Keratinocyte (primary cell): Measurements from ENCODE around the gene ZSWIM6.

Experiments used
- EZH2 ChIP-seq: IDR thresholded peaks from one replicate; pipeline ENCODE4 v1.6.1; 2012; ENCODE audit warnings: inconsistent platforms, mild to moderate bottlenecking, low read length, moderate library complexity
- TF ChIP-seq, protein P1 (sequence below), 3 experiments: IDR thresholded peaks in 1 of 3; conservative IDR thresholded peaks in 1 of 3; optimal IDR thresholded peaks in 1 of 3; 2 replicates in 2 of 3; 3 replicates in 1 of 3; pipeline versions ENCODE3 to v1.5.1; 2011; ENCODE audit warnings: low read length in 3 of 3, mild to moderate bottlenecking in 3 of 3, moderate library complexity in 2 of 3, control low read depth in 1 of 3, inconsistent platforms in 1 of 3; ENCODE audit not compliant: insufficient read depth in 2 of 3; ENCODE audit errors: extremely low read depth in 1 of 3

DNA sequence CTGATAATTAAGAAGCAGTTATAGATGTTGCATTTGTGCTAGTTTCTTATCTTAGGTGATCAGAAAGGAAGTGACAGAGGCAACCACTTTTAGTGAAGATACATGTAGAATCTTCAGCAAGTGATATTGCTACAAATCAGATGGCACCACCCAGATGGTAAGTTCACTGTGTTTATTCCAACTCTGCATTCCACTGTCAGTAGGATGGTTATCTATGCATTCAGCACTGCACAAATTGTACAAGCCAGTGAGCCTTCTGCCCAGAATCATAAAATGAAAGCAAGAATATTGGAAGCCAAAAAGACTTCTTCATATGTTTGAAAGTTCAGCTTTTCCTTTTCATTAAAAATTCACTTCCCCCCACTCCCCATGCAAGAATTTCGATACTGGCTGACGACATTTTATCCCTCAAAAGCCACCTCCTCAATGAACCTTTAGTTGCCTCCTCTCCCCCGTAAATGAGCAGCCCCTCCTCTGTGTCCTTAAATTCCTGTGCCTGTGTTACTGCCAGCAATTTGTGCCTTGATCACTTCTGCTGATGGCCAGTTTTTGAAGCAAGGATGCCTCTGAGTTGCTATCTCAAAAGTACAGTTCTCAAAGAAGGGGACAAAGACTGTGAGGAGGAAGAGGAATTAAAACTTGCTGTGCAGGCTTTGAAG, 91.6 kb downstream of the ZSWIM6 start:
- TF ChIP-seq, protein P1, sequence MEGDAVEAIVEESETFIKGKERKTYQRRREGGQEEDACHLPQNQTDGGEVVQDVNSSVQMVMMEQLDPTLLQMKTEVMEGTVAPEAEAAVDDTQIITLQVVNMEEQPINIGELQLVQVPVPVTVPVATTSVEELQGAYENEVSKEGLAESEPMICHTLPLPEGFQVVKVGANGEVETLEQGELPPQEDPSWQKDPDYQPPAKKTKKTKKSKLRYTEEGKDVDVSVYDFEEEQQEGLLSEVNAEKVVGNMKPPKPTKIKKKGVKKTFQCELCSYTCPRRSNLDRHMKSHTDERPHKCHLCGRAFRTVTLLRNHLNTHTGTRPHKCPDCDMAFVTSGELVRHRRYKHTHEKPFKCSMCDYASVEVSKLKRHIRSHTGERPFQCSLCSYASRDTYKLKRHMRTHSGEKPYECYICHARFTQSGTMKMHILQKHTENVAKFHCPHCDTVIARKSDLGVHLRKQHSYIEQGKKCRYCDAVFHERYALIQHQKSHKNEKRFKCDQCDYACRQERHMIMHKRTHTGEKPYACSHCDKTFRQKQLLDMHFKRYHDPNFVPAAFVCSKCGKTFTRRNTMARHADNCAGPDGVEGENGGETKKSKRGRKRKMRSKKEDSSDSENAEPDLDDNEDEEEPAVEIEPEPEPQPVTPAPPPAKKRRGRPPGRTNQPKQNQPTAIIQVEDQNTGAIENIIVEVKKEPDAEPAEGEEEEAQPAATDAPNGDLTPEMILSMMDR (optimal IDR thresholded peaks at IDR 0.05 in 1 of 3, IDR thresholded peaks at IDR 0.05 in 1 of 3, conservative IDR thresholded peaks at IDR 0.05 in 1 of 3; ENCODE audit: extremely low read depth in 1 of 3, insufficient read depth in 2 of 3, low read length in 3 of 3), result no peak
- TF ChIP-seq EZH2, result no peak
